Tibial nerve (tissue), 4 donors: Measurements from ENCODE around the gene WDR73.

Experiments
- EP300 ChIP-seq, 2 donors: sonication (generic); formaldehyde crosslinking; IDR thresholded peaks; one replicate each; pipeline ENCODE4 v1.6.1; 2017; ENCODE audit warnings: antibody characterized with exemption in 2 of 2, mild to moderate bottlenecking in 1 of 2
- TF ChIP-seq, protein P1 (sequence below), 5 experiments: fragments of 200-600 bp in 3 of 5; fragments of 450-650 bp in 2 of 5; sonication (generic) in 3 of 5; IDR thresholded peaks; one replicate each; pipeline ENCODE4 v1.5.1; 2016 to 2019; ENCODE audit warnings: antibody characterized with exemption in 5 of 5, mild to moderate bottlenecking in 3 of 5, moderate library complexity in 2 of 5

DNA sequence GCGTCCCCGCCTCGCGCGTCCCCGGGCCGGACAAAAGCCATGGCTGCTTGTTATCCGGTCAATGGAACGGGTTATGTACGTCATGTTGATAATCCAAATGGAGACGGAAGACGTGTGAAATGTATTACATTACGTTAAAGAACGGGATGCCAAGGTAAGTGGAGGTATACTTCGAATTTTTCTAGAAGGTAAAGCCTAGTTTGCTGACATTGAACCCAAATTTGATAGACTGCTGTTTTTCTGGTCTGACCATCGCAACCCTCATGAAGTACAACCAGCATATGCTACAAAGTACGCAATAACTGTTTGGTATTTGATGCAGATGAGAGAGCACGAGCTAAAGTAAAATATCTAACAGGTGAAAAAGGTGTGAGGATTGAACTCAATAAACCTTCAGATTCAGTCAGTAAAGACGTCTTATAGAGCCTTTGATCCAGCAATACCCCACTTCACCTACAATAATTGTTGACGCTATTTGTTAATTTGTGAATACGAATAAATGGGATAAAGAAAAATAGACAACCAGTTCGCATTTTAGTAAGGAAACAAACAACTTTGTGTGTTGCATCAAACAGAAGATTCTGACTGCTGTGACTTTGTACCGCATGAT lies 19.8 kb downstream of the WDR73 start:
- TF ChIP-seq, protein P1, sequence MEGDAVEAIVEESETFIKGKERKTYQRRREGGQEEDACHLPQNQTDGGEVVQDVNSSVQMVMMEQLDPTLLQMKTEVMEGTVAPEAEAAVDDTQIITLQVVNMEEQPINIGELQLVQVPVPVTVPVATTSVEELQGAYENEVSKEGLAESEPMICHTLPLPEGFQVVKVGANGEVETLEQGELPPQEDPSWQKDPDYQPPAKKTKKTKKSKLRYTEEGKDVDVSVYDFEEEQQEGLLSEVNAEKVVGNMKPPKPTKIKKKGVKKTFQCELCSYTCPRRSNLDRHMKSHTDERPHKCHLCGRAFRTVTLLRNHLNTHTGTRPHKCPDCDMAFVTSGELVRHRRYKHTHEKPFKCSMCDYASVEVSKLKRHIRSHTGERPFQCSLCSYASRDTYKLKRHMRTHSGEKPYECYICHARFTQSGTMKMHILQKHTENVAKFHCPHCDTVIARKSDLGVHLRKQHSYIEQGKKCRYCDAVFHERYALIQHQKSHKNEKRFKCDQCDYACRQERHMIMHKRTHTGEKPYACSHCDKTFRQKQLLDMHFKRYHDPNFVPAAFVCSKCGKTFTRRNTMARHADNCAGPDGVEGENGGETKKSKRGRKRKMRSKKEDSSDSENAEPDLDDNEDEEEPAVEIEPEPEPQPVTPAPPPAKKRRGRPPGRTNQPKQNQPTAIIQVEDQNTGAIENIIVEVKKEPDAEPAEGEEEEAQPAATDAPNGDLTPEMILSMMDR (IDR thresholded peaks at IDR 0.05): no peak
- TF ChIP-seq EP300 (IDR thresholded peaks at IDR 0.05): no peak
